HEK293T (cell line): ENCODE measurements around the gene FAM170B.

ENCODE experiments used
- BHLHE40 ChIP-seq: fragments of 450-650 bp; IDR thresholded peaks from 2 replicates; pipeline ENCODE4 v1.6.1; 2016; ENCODE audit warnings: mild to moderate bottlenecking, moderate library complexity, borderline replicate concordance
- FOXA1 ChIP-seq: fragments of 450-650 bp; IDR thresholded peaks from 2 replicates; pipeline ENCODE4 v1.6.1; 2016; ENCODE audit warnings: mild to moderate bottlenecking
- FOXM1 ChIP-seq: fragments of 450-650 bp; IDR thresholded peaks from 2 replicates; pipeline ENCODE4 v1.6.1; 2017; ENCODE audit warnings: mild to moderate bottlenecking, borderline replicate concordance
- LEF1 ChIP-seq: fragments of 450-650 bp; IDR thresholded peaks from 2 replicates; pipeline ENCODE4 v1.6.1; 2017; ENCODE audit warnings: mild to moderate bottlenecking, borderline replicate concordance
- SP1 ChIP-seq: fragments of 450-650 bp; IDR thresholded peaks from 2 replicates; pipeline ENCODE4 v1.6.1; 2017
- TF ChIP-seq, protein P1 (sequence below): fragments of 450-650 bp; IDR thresholded peaks from 2 replicates; pipeline ENCODE4 v1.6.1; 2016

DNA sequence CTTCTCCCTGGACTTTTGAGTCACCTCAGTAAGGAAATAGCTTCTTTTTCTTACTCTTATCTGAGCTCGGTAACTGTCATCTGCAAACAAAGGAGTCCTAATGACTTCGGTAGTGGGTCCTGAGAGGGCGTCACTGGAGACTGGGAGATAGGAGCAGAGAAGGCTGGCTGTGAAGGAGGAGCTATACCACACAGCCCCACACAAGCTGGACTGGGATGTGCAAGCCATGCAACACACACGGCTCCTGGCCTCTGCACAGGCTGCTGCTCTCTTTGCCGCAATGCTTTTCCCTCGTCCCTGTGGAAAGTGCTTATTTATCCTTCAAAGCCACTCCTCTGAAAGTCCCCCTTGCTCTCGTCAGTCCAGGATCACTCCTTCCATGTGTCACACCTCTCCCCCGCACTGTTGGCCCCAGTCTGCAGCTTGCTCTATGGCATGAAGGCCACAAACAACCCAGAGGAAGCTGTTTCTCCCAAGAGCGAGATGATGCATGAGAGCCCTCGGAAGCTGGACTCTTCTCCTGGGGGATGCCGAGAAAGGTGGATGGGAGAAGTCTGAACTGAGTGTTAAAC lies 39.5 kb upstream of the FAM170B start:
- no peak for TF ChIP-seq LEF1
- no peak for TF ChIP-seq FOXA1
- no peak for TF ChIP-seq SP1
- TF ChIP-seq BHLHE40: no peak
- no peak for TF ChIP-seq FOXM1
- TF ChIP-seq, protein P1, sequence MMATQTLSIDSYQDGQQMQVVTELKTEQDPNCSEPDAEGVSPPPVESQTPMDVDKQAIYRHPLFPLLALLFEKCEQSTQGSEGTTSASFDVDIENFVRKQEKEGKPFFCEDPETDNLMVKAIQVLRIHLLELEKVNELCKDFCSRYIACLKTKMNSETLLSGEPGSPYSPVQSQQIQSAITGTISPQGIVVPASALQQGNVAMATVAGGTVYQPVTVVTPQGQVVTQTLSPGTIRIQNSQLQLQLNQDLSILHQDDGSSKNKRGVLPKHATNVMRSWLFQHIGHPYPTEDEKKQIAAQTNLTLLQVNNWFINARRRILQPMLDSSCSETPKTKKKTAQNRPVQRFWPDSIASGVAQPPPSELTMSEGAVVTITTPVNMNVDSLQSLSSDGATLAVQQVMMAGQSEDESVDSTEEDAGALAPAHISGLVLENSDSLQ: no peak
